Measurements from ENCODE around the gene SPEF1. TPM values are rescaled to one million over a fixed set of nuclear protein-coding genes. Genes with fewer than 3 reads are reported as not detected.

Gene SPEF1
- polyA plus RNA-seq, 3 donors: 0.09 TPM; not detected in 2

DNA sequence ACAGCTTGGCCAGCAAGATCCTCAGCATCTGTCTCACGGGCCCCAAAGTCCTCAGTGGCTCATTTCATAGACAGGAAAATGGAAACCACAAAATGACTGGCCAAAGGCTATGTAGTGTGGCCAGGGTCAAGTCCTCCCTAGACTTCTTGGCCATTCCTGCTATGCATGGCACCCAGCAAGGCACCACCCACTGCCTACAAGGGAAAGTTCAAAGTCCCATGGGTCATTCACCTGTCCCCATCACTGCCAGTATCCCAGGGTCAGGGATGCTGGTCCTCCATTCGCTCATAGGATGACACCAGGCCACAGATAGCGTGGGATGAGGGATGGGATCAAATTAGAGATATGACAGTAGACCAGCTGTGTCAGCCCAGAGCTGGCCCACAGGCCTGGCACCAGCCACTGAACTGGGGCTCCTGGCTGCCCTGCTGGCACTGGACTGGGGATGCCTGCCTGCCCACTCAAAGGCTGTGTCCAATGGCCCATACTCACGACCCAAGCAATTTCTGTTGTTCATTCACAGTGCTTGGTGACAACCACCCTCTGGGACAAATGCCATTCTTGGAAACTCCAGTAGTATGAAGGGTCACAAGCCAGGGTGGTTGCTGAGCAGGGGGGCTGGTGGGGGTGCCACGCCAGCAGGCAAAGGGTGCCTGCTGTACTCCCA, 25.3 kb downstream of the SPEF1 start:
- intact Hi-C loops (cut with micrococcal nuclease): no loop called here
- Histone ChIP-seq H4K20me1 (ENCODE audit: insufficient read depth, low read length) (peaks cover 55% of the 10 kb centered on the region), H3K9ac (ENCODE audit: insufficient read depth, low read length, poor library complexity, severe bottlenecking) (no peak overlapping the region), H2AFZ (ENCODE audit: insufficient read depth, low read depth, low read length, poor library complexity, severe bottlenecking) (no peak overlapping the region), H3K79me2 (ENCODE audit: insufficient read depth, low read length) (peaks cover 54% of the 10 kb centered on the region), H3K27ac (ENCODE audit: low read depth in 1 of 2, low read length in 2 of 2) (peak overlapping the region in 1 of 2 donors; percentile 32), H3K36me3 (replicated peaks in 1 of 2; ENCODE audit: control insufficient read depth in 1 of 2, insufficient read depth in 2 of 2, low read length in 2 of 2) (peaks cover 54 to 80% of the 10 kb centered on the region in 2 donors), H3K9me3 (replicated peaks in 1 of 2; ENCODE audit: control insufficient read depth in 1 of 2, insufficient read depth in 1 of 2, low read length in 2 of 2) (no peaks in the 10 kb centered on the region), H3K4me1 (ENCODE audit: control insufficient read depth in 1 of 2, insufficient read depth in 2 of 2, low read length in 2 of 2) (peaks cover 24 to 45% of the 10 kb centered on the region in 2 donors), H3K4me3 (replicated peaks in 1 of 3; ENCODE audit: low read depth in 2 of 3, low read length in 3 of 3) (no peak overlapping the region), H3K4me2 (replicated peaks; ENCODE audit: extremely low read depth, low read length, poor library complexity, severe bottlenecking) (no peak overlapping the region), H3K27me3 (ENCODE audit: control insufficient read depth in 2 of 2, insufficient read depth in 2 of 2, low read length in 2 of 2) (no peaks in the 10 kb centered on the region)
- H3K27me3 Mint-ChIP-seq (ENCODE audit: low read depth in 3 of 3): peaks cover 0 to 6% (median 0%) of the 10 kb centered on the region in 3 donors
- TF ChIP-seq, protein P1, sequence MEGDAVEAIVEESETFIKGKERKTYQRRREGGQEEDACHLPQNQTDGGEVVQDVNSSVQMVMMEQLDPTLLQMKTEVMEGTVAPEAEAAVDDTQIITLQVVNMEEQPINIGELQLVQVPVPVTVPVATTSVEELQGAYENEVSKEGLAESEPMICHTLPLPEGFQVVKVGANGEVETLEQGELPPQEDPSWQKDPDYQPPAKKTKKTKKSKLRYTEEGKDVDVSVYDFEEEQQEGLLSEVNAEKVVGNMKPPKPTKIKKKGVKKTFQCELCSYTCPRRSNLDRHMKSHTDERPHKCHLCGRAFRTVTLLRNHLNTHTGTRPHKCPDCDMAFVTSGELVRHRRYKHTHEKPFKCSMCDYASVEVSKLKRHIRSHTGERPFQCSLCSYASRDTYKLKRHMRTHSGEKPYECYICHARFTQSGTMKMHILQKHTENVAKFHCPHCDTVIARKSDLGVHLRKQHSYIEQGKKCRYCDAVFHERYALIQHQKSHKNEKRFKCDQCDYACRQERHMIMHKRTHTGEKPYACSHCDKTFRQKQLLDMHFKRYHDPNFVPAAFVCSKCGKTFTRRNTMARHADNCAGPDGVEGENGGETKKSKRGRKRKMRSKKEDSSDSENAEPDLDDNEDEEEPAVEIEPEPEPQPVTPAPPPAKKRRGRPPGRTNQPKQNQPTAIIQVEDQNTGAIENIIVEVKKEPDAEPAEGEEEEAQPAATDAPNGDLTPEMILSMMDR (IDR thresholded peaks at IDR 0.05): no peak
- H3K27ac Mint-ChIP-seq: peak overlapping the region in 2 of 7 donors; percentile 59 to 72
- no peak overlapping the region for H3K4me3 Mint-ChIP-seq
- no peak for DNase-seq
- H3K36me3 Mint-ChIP-seq: peaks cover 59 to 75% of the 10 kb centered on the region in 2 donors
- WGBS (ENCODE audit: insufficient coverage): 95% methylated on average over 4 of the region's 5 CpGs
- H3K4me1 Mint-ChIP-seq: peaks cover 49% of the 10 kb centered on the region
- H3K9me3 Mint-ChIP-seq: no peaks in the 10 kb centered on the region

DNA sequence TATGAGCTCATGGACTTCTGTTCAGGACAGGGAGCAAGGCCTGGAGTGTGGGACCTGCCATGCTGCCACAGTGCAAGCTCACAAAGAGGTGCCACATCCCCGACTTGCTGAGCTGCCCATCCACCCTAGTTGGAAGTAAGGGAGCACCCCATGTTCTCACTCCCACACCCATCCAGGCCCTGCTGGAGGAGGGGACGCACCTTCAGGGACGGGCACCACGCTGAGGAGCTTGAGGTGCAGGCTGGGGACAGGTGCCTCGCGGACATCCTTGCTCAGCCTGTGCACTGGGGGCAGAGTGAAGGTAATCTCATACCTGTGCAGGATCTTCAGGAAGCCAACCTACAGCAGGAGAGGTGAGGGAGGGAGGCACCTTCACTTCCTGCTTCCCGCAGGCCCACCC, 26.0 kb downstream of the SPEF1 start:
- Histone ChIP-seq H3K9ac (ENCODE audit: insufficient read depth, low read length, poor library complexity, severe bottlenecking) (no peak overlapping the region), H3K79me2 (ENCODE audit: insufficient read depth, low read length) (peaks cover 47% of the 10 kb centered on the region), H3K9me3 (replicated peaks in 1 of 2; ENCODE audit: control insufficient read depth in 1 of 2, insufficient read depth in 1 of 2, low read length in 2 of 2) (no peaks in the 10 kb centered on the region), H4K20me1 (ENCODE audit: insufficient read depth, low read length) (peaks cover 55% of the 10 kb centered on the region), H3K4me3 (replicated peaks in 1 of 3; ENCODE audit: low read depth in 2 of 3, low read length in 3 of 3) (no peak overlapping the region), H3K36me3 (replicated peaks in 1 of 2; ENCODE audit: control insufficient read depth in 1 of 2, insufficient read depth in 2 of 2, low read length in 2 of 2) (peaks cover 52 to 78% of the 10 kb centered on the region in 2 donors), H3K4me2 (replicated peaks; ENCODE audit: extremely low read depth, low read length, poor library complexity, severe bottlenecking) (no peak overlapping the region), H3K27me3 (ENCODE audit: control insufficient read depth in 2 of 2, insufficient read depth in 2 of 2, low read length in 2 of 2) (no peaks in the 10 kb centered on the region), H3K27ac (ENCODE audit: low read depth in 1 of 2, low read length in 2 of 2) (peak overlapping the region; percentile 3 to 48), H2AFZ (ENCODE audit: insufficient read depth, low read depth, low read length, poor library complexity, severe bottlenecking) (no peak overlapping the region), H3K4me1 (ENCODE audit: control insufficient read depth in 1 of 2, insufficient read depth in 2 of 2, low read length in 2 of 2) (peaks cover 24 to 45% of the 10 kb centered on the region in 2 donors)
- WGBS (ENCODE audit: insufficient coverage): 100% methylated on average over 1 of the region's 7 CpGs
- intact Hi-C loops (cut with micrococcal nuclease): no loop called here
- TF ChIP-seq, protein P1 (IDR thresholded peaks at IDR 0.05): no peak
- no peak for DNase-seq
- H3K4me1 Mint-ChIP-seq: peaks cover 46% of the 10 kb centered on the region
- H3K36me3 Mint-ChIP-seq: peaks cover 60 to 78% of the 10 kb centered on the region in 2 donors
- H3K9me3 Mint-ChIP-seq: no peaks in the 10 kb centered on the region
- H3K27me3 Mint-ChIP-seq (ENCODE audit: low read depth in 3 of 3): peaks cover 0 to 6% (median 0%) of the 10 kb centered on the region in 3 donors
- no peak overlapping the region for H3K4me3 Mint-ChIP-seq
- peak overlapping the region in 4 of 7 donors; percentile 8 to 72 (median 53) for H3K27ac Mint-ChIP-seq
